Measurements from ENCODE around the gene PDZD2. TPM values are rescaled to one million over a fixed set of nuclear protein-coding genes. Genes with fewer than 3 reads are reported as not detected.

The PDZD2 gene
- total RNA-seq, 1 experiment from 2014 or later, result 0.37 TPM

GRCh38 chr5:31913808-31914207 lies 274.9 kb downstream of the PDZD2 start:
- no peaks in the 10 kb centered on the region for H3K9me2 ChIP-seq (ENCODE audit: insufficient read depth)
- H3K27ac ChIP-seq (ENCODE audit: low read depth, low read length), result no peak overlapping the region
- no peaks in the 10 kb centered on the region for H3K79me2 ChIP-seq (ENCODE audit: insufficient read depth, low read length)
- ChIA-PET POLR2A (no interaction called here), CTCF (no interaction called here), RAD21 (ENCODE audit: low non-redundant PET in 1 of 2, low total read pairs in 2 of 2, uncharacterized antibody in 2 of 2, unreplicated experiment in 2 of 2) (no interaction called here)
- DNase-seq (ENCODE audit: low read depth, low spot score) (no peak), ATAC-seq (no peak)
- no peak overlapping the region for H2AFZ ChIP-seq (ENCODE audit: low read depth, low read length, poor library complexity, severe bottlenecking)
- BruUV-seq (replicated peaks), result no TSS peak
- no peak overlapping the region for H3K4me2 ChIP-seq (ENCODE audit: low read length)
- intact Hi-C loops (cut with micrococcal nuclease), result no loop called here
- H3K9me3 ChIP-seq (ENCODE audit: control insufficient read depth in 1 of 2, insufficient read depth in 1 of 2, low read depth in 1 of 2, low read length in 2 of 2), result no peaks in the 10 kb centered on the region
- H3K9ac ChIP-seq (ENCODE audit: low read length), result no peak overlapping the region
- no peaks in the 10 kb centered on the region for H3K36me3 ChIP-seq (ENCODE audit: control insufficient read depth in 1 of 2, insufficient read depth in 2 of 2, low read length in 2 of 2)
- no peaks in the 10 kb centered on the region for H3K4me1 ChIP-seq (ENCODE audit: control insufficient read depth in 1 of 2, insufficient read depth in 2 of 2, low read length in 2 of 2)
- H3K4me3 ChIP-seq (replicated peaks in 1 of 2; ENCODE audit: low read depth in 1 of 2, low read length in 2 of 2), result no peak overlapping the region
- no peaks in the 10 kb centered on the region for H4K20me1 ChIP-seq (ENCODE audit: insufficient read depth)
- no peak for TF ChIP-seq EGR1 (IDR thresholded peaks at IDR 0.05; ENCODE audit: low read depth)
- TF ChIP-seq ZBTB33 (IDR thresholded peaks at IDR 0.05; ENCODE audit: extremely low read depth, insufficient replicate concordance, low read length), result no peak
- TF ChIP-seq SRF (IDR thresholded peaks at IDR 0.05; ENCODE audit: low read depth), result no peak
- no peak for TF ChIP-seq POLR2A (IDR thresholded peaks at IDR 0.05; ENCODE audit: borderline replicate concordance, extremely low read depth, insufficient read depth, insufficient read length)
- no peak for TF ChIP-seq ATF3 (IDR thresholded peaks at IDR 0.05)
- TF ChIP-seq MAX (IDR thresholded peaks at IDR 0.05), result no peak
- no peak for TF ChIP-seq ZNF274 (IDR thresholded peaks at IDR 0.05; ENCODE audit: low read depth, low read length)
- TF ChIP-seq ZFX (IDR thresholded peaks at IDR 0.05), result no peak
- no peak for TF ChIP-seq TCF7L2 (IDR thresholded peaks at IDR 0.05; ENCODE audit: borderline replicate concordance, extremely low read depth, insufficient read depth, insufficient read length)
- no peak for TF ChIP-seq SP1 (IDR thresholded peaks at IDR 0.05; ENCODE audit: low read depth)
- TF ChIP-seq EZH2phosphoT487 (IDR thresholded peaks at IDR 0.05; ENCODE audit: borderline replicate concordance), result no peak
- H3K27me3 ChIP-seq (ENCODE audit: insufficient read depth, low read length), result no peaks in the 10 kb centered on the region
